ENCODE results near the gene KCNG2.

KCNG2 gene

DNA sequence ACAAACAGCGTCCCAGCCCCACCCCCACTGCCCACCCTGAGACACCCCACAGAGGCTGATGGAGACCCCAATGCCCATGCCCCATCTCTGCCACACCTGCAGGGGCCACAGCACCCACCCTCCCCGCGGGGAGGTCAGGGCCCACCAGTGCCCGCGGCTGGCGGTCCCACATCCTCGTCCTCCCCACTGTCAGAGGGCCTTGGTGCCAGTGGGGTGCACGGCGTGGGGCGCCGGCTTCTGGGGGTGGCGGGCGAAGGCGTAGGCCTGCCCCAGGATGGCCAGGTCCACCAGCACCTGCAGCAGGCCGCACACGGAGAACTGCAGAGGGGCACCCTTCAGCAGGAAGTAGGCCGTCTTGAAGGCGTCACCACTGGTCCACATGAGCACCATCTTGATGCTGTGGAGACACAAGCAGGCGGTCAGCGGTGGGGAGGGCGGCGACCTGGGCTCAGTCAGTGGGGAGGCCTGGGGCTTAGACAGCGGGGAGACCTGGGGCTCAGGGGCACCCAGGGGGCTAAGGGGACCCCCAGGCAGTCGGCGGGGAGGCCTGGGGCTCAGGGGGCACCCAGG lies 106.1 kb downstream of the KCNG2 start:
- no peak overlapping the region for H3K27ac ChIP-seq (ENCODE audit: low read length)
- H3K4me3 ChIP-seq (ENCODE audit: low read depth in 1 of 2, low read length in 2 of 2): no peak overlapping the region
- no peaks in the 10 kb centered on the region for H3K27me3 ChIP-seq (ENCODE audit: low read depth, low read length)
- H3K36me3 ChIP-seq (ENCODE audit: control insufficient read depth in 1 of 2, insufficient read depth in 2 of 2, low read length in 2 of 2): peaks cover 5 to 31% of the 10 kb centered on the region in 2 donors
- H3K9me3 ChIP-seq (ENCODE audit: control insufficient read depth in 1 of 2, low read length in 2 of 2): peaks cover 0 to 3% of the 10 kb centered on the region in 2 donors
- H3K4me1 ChIP-seq (ENCODE audit: control insufficient read depth in 1 of 2, insufficient read depth in 2 of 2, low read length in 2 of 2): no peaks in the 10 kb centered on the region

GRCh38 chr18:79904357-79905147 lies 106.8 kb downstream of the KCNG2 start:
- H3K4me1 ChIP-seq (ENCODE audit: control insufficient read depth in 1 of 2, insufficient read depth in 2 of 2, low read length in 2 of 2): no peaks in the 10 kb centered on the region
- no peaks in the 10 kb centered on the region for H3K9me3 ChIP-seq (ENCODE audit: control insufficient read depth in 1 of 2, low read length in 2 of 2)
- H3K36me3 ChIP-seq (ENCODE audit: control insufficient read depth in 1 of 2, insufficient read depth in 2 of 2, low read length in 2 of 2): peaks cover 5 to 31% of the 10 kb centered on the region in 2 donors
- no peaks in the 10 kb centered on the region for H3K27me3 ChIP-seq (ENCODE audit: low read depth, low read length)
- H3K27ac ChIP-seq (ENCODE audit: low read length): no peak overlapping the region
- no peak overlapping the region for H3K4me3 ChIP-seq (ENCODE audit: low read depth in 1 of 2, low read length in 2 of 2)

DNA sequence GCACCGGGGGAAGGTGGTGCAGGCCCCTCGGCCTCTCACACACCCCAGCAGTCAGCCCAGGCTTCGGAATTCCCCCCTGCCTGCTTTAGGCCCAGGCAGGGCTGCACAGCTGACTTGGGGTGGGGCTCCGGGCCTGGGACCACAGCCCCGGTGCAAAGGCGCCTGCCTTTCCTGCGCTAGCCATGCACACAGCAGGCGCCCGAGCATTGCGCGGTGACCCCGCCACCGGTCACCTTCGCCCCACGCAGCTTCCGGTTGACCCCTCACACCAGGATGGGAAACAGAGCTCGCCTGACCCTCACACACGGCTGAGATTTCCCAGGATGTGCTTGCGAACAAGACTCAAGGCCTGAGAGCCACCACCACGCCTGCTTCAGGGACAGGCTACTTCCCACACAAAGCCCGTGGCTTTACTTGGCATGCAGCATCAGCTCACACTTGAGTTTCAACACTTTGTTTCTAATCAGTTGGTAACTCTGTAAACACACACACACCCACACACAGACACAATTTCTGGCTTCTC lies 107.7 kb downstream of the KCNG2 start:
- H3K4me1 ChIP-seq (ENCODE audit: control insufficient read depth in 1 of 2, insufficient read depth in 2 of 2, low read length in 2 of 2): no peaks in the 10 kb centered on the region
- H3K27me3 ChIP-seq (ENCODE audit: low read depth, low read length): no peaks in the 10 kb centered on the region
- peaks cover 5 to 31% of the 10 kb centered on the region in 2 donors for H3K36me3 ChIP-seq (ENCODE audit: control insufficient read depth in 1 of 2, insufficient read depth in 2 of 2, low read length in 2 of 2)
- H3K9me3 ChIP-seq (ENCODE audit: control insufficient read depth in 1 of 2, low read length in 2 of 2): no peaks in the 10 kb centered on the region
- no peak overlapping the region for H3K4me3 ChIP-seq (ENCODE audit: low read depth in 1 of 2, low read length in 2 of 2)
- no peak overlapping the region for H3K27ac ChIP-seq (ENCODE audit: low read length)

DNA sequence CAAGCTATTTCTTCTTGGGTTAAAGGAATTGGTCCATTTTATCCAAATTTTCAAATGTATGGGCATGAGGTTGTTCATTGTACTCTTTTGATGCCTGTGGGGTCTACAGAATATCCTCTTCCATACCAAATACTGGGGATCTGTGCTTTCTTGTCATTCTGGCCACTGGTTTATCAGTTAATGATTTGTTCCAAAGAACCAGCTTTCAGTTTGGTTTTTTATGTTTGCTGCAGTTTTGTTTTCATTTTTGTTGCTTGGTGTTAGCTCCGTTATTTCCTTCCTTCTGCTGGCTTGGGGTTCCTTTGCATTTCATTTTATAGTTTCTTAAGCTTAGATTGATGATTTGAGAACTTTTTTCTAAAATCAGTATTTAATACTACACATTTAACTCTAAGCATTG lies 108.3 kb downstream of the KCNG2 start:
- no peaks in the 10 kb centered on the region for H3K9me3 ChIP-seq (ENCODE audit: control insufficient read depth in 1 of 2, low read length in 2 of 2)
- H3K36me3 ChIP-seq (ENCODE audit: control insufficient read depth in 1 of 2, insufficient read depth in 2 of 2, low read length in 2 of 2): peaks cover 5 to 31% of the 10 kb centered on the region in 2 donors
- H3K27me3 ChIP-seq (ENCODE audit: low read depth, low read length): no peaks in the 10 kb centered on the region
- H3K4me3 ChIP-seq (ENCODE audit: low read depth in 1 of 2, low read length in 2 of 2): no peak overlapping the region
- H3K27ac ChIP-seq (ENCODE audit: low read length): no peak overlapping the region
- H3K4me1 ChIP-seq (ENCODE audit: control insufficient read depth in 1 of 2, insufficient read depth in 2 of 2, low read length in 2 of 2): no peaks in the 10 kb centered on the region

DNA sequence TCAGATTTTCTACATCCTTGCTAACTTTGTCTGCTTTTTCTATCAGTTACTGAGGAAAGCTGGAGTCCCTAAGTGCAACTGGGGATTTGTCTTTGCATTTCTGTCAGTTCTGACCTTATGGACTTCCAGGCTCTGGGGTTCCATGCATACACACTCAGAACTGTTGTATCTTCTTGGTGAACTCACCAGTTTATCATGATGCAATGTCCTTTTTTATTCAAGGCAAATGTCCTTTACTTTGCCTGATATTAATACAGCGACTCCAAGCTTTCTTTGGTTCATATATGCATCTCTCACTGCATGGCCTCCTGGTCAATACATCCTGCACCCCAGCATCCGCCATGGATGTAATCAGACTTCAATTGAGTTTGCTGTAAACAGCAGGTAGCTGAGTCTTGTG lies 109.0 kb downstream of the KCNG2 start:
- Histone ChIP-seq H3K4me1 (ENCODE audit: control insufficient read depth in 1 of 2, insufficient read depth in 2 of 2, low read length in 2 of 2) (no peaks in the 10 kb centered on the region), H3K36me3 (ENCODE audit: control insufficient read depth in 1 of 2, insufficient read depth in 2 of 2, low read length in 2 of 2) (peaks cover 5 to 31% of the 10 kb centered on the region in 2 donors), H3K27me3 (ENCODE audit: low read depth, low read length) (no peaks in the 10 kb centered on the region), H3K9me3 (ENCODE audit: control insufficient read depth in 1 of 2, low read length in 2 of 2) (no peaks in the 10 kb centered on the region), H3K27ac (ENCODE audit: low read length) (no peak overlapping the region), H3K4me3 (ENCODE audit: low read depth in 1 of 2, low read length in 2 of 2) (no peak overlapping the region)

GRCh38 chr18:79910563-79911343 lies 113.0 kb downstream of the KCNG2 start:
- no peaks in the 10 kb centered on the region for H3K4me1 ChIP-seq (ENCODE audit: control insufficient read depth in 1 of 2, insufficient read depth in 2 of 2, low read length in 2 of 2)
- peaks cover 0 to 26% of the 10 kb centered on the region in 2 donors for H3K36me3 ChIP-seq (ENCODE audit: control insufficient read depth in 1 of 2, insufficient read depth in 2 of 2, low read length in 2 of 2)
- no peaks in the 10 kb centered on the region for H3K9me3 ChIP-seq (ENCODE audit: control insufficient read depth in 1 of 2, low read length in 2 of 2)
- no peak overlapping the region for H3K4me3 ChIP-seq (ENCODE audit: low read depth in 1 of 2, low read length in 2 of 2)
- no peaks in the 10 kb centered on the region for H3K27me3 ChIP-seq (ENCODE audit: low read depth, low read length)
- H3K27ac ChIP-seq (ENCODE audit: low read length): no peak overlapping the region

DNA sequence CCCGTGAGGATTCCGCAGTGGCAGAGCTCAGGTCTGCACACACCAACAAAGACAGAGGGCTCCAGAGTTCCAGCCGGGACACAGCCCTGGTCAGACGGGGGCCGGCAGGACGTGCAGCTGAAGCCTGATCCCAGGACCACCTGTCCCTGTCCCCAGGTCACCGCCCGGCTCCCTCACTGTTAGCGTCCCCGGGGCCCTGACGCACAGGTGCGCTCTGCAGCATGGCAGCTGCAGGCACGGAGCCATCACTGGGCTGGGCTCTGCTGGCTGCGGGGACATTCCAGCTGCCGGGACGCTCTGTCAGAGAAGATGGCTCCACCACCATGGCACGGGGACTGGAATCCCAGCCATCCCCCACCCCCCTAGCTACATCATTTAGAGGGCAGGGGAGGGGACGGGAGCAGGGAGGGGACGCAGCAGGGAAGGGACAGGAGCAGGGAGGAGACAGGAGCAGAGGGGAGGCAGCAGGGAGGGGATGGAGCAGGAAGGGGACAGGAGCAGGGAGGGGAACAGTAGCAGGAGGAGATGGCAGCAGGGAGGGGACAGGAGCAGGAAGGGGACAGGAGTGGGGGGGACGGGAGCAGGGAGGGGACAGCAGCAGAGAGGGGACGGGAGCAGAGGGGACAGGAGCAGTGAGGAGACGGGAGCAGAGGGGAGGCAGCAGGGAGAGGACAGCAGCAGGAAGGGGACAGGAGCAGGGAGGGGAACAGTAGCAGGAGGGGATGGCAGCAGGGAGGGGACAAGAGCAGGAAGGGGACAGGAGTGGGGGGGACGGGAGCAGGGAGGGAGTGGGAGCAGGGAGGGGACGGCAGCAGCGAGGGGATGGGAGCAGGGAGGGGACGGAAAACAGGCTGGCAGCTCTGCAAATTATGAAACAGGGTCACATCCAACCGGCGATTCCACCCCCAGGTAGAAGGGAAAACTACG lies 113.9 kb downstream of the KCNG2 start:
- H3K4me1 ChIP-seq (ENCODE audit: control insufficient read depth in 1 of 2, insufficient read depth in 2 of 2, low read length in 2 of 2): no peaks in the 10 kb centered on the region
- peaks cover 0 to 32% of the 10 kb centered on the region in 2 donors for H3K36me3 ChIP-seq (ENCODE audit: control insufficient read depth in 1 of 2, insufficient read depth in 2 of 2, low read length in 2 of 2)
- no peak overlapping the region for H3K4me3 ChIP-seq (ENCODE audit: low read depth in 1 of 2, low read length in 2 of 2)
- H3K9me3 ChIP-seq (ENCODE audit: control insufficient read depth in 1 of 2, low read length in 2 of 2): no peaks in the 10 kb centered on the region
- no peak overlapping the region for H3K27ac ChIP-seq (ENCODE audit: low read length)
- H3K27me3 ChIP-seq (ENCODE audit: low read depth, low read length): no peaks in the 10 kb centered on the region

- no peaks in the 10 kb centered on the region for H3K9me3 ChIP-seq (ENCODE audit: control insufficient read depth in 1 of 2, low read length in 2 of 2)
- H3K27me3 ChIP-seq (ENCODE audit: low read depth, low read length): no peaks in the 10 kb centered on the region
- no peaks in the 10 kb centered on the region for H3K4me1 ChIP-seq (ENCODE audit: control insufficient read depth in 1 of 2, insufficient read depth in 2 of 2, low read length in 2 of 2)
- peaks cover 0 to 39% of the 10 kb centered on the region in 2 donors for H3K36me3 ChIP-seq (ENCODE audit: control insufficient read depth in 1 of 2, insufficient read depth in 2 of 2, low read length in 2 of 2)
- H3K4me3 ChIP-seq (ENCODE audit: low read depth in 1 of 2, low read length in 2 of 2): no peak overlapping the region
- H3K27ac ChIP-seq (ENCODE audit: low read length): no peak overlapping the region
These were observed 114.8 kb downstream of the KCNG2 start for GRCh38 chr18:79912409-79912991.

DNA sequence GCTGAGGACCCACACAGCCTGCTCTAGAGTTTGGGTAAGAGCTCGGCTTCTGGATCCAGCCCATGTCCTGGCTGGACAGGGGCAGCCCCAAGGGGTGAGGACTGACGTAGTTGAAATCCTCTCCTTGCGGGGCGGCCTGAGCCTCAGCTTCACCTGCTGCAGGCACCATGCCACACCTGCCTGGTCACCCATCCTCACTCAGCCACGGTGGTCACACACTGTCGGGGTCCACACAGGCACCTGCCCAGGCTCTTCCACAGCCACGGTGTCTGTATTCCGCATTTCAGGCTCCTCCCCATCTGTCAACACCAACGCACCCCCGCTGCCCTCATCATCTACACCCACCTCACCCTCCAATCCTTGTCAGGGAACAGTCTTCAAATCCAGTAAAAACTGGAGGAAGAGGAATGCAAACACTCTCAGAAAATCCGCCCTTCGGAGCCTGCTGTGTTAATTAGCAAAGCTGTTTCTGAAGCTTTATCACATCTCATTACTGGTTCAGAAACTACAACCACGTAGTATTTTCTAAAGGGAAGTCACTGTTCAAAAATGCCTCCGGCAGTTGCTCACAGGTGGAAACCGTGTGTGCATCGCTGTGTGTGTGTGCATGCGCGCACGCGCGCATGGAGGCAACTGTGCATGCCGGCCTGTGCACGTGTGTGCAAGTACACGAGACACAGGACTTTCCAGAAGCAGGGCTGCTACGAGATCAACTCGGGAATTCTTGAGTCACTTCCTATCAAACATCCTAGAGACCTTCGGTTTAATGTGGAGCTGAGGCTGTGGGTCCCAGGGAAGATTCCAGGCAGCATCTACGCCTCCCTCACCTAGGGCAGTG lies 115.5 kb downstream of the KCNG2 start:
- peaks cover 0 to 43% of the 10 kb centered on the region in 2 donors for H3K36me3 ChIP-seq (ENCODE audit: control insufficient read depth in 1 of 2, insufficient read depth in 2 of 2, low read length in 2 of 2)
- no peak overlapping the region for H3K4me3 ChIP-seq (ENCODE audit: low read depth in 1 of 2, low read length in 2 of 2)
- H3K27me3 ChIP-seq (ENCODE audit: low read depth, low read length): no peaks in the 10 kb centered on the region
- H3K9me3 ChIP-seq (ENCODE audit: control insufficient read depth in 1 of 2, low read length in 2 of 2): no peaks in the 10 kb centered on the region
- H3K27ac ChIP-seq (ENCODE audit: low read length): no peak overlapping the region
- H3K4me1 ChIP-seq (ENCODE audit: control insufficient read depth in 1 of 2, insufficient read depth in 2 of 2, low read length in 2 of 2): no peaks in the 10 kb centered on the region

All from muscle layer of duodenum (tissue), 2 donors.